ACHN (cell line): Measurements from ENCODE around the gene HDX.
"Not testable (repeated sequence)": the region's sequence is repeated elsewhere in the genome, so short reads cannot be mapped to it uniquely, and the experiment has no call there.

Source experiments
- DNase-seq: peaks from one replicate; pipeline ENCODE4 v3.0.0-alpha.2; 2015
- in situ Hi-C: cut with HindIII; loops from 2 replicates; pipeline ENCODE4 v1.10.0; 2017; ENCODE audit warnings: low sequenced_read_pairs, low pct_ligation_motif_present, low pct_unique_long_range_greater_than_20kb

HDX gene, protein sequence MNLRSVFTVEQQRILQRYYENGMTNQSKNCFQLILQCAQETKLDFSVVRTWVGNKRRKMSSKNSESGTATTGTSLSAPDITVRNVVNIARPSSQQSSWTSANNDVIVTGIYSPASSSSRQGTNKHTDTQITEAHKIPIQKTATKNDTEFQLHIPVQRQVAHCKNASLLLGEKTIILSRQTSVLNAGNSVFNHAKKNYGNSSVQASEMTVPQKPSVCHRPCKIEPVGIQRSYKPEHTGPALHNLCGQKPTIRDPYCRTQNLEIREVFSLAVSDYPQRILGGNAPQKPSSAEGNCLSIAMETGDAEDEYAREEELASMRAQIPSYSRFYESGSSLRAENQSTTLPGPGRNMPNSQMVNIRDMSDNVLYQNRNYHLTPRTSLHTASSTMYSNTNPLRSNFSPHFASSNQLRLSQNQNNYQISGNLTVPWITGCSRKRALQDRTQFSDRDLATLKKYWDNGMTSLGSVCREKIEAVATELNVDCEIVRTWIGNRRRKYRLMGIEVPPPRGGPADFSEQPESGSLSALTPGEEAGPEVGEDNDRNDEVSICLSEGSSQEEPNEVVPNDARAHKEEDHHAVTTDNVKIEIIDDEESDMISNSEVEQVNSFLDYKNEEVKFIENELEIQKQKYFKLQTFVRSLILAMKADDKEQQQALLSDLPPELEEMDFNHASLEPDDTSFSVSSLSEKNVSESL

DNA sequence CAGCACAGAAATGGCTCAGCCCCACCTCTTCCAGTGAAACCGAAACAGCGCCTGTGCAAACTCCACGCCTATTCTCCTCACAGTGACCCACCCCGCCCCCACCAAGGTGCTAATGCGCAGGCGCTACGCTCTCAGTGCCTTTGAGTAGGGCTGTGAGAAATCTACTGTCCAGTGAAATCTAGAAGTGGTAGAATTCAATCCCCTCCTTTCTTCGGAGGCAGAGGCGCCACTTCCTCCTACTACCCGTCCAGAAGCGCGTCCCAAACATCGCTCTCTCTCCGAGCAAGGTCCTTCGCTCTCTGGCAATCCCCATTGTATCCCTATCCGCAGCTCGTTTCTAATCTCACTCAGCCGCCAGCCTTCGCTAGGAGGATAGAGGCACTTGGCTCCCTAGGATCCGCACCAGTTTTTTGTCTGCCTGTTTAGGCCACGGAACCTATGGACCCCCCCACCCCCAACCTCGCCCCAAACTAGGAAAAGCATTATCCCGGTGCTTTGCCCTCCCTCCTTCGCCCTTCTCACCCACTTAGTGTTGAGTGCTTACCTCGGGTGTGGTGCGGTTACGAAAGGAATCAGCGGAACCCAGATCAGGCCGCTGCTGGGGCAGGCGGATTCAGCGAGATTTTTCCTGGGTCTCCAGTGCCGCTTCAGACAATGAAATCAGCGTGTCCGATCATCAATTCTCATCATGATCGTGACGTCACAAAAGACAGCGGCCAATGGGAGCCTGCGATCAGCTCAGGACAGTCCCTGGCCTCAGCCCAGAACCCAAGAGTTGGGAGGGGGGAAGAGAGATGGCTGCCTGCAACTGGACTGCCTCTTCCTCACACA is at the start of gene HDX:
Gene HDX (minus strand): TSS at position 656 of the 831 bp plus-strand sequence. CDS start 27,056 bp downstream, outside the sequence.
- peak; percentile 77 for DNase-seq
- in situ Hi-C loops, result no loop called here

DNA sequence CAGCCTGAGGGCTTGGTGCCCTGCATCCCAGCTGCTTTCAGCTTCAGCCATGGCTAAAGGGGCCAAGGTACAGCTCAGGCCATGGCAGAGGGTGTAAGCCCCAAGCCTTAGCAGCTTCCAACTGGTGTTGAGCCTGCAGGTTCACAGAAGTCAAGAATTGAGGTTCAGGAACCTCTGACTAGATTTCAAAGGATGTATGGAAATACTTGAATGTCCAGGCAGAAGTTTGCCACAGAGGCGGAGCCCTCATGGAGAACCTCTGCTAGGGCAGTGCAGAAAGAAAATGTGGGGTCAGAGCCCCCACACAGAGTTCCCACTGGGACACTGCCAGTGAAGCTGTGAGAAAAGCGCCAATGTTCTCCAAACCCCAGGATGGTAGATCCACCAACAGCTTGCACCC is 39.1 kb upstream of the HDX start:
- DNase-seq, in situ Hi-C loops: not testable (repeated sequence)

DNA sequence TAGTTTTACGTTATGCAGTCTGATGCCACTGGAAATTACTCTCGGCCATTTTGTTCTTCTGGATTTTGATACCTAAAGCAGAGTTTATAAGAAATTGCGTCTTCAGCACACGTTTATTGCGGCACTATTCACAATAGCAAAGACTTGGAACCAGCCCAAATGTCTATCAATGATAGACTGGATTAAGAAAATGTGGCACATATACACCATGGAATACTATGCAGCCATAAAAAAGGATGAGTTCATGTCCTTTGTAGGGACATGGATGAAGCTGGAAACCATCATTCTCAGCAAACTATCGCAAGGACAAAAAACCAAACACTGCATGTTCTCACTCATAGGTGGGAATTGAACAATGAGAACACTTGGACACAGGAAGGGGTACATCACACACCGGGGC is 35.4 kb upstream of the HDX start:
- in situ Hi-C loops, DNase-seq: not testable (repeated sequence)

DNA sequence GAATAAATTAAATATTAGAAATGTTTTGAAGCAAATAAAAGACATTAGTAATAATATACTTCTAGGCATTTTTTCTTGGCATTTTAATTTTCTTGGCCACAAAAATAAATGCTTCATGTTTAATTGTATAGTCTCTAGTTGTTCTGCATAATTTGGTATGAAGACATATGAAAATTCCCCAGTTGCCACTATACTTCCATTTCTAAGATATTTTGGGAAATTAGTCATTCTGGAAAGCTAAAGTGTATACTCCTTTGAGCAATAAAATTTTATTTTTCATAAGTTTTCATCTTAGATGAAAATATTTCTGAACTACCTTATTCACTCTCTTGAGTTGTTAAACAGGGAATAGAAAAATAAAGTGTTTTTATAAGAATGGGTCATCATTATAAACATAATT is 13.8 kb downstream of the HDX start:
- DNase-seq, result no peak
- in situ Hi-C loops, result no loop called here

DNA sequence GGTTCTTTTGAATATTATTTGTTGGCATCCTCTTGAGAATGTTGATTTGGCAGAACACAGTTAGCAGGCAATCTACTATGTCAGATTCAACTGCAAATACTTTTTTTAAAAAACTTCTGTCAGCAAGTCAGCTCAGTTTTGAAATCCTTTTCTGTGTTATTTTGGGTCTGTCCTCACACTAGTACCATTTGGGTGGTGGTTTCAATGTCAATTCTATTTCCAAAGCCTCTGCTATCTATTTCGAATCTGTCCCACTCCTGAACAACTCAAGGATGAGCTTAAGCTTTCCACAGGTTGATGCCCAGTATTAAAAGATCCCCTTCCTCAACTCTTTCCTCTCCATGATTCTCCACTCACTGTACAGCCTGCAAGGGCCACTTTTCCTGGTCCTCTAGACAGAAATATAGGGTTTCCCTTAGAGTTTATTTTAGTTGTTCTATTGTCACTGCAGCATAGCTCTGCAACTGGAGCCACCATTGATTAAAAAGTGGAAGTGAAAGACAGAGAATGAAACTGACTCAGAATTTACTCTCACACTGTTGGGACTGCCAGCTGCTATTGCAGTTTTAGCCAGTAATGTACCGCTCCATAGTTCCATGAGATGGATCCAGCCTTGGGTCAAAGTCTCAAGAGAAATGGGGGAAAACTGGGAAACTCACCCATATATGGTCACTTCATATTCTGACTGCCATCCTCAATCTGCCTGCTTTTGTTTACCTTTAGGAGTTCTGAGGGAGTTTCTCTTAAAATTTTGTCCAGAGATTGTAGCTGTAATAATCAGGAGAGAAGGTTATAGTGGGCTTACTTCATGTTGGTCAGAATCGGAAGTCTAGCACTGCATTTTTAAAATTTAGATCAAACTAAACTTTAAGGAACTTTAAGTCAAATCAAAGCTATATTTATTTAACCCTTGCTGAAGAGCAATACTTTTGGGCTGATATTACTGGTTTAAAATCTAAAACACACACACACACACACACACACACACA is 14.6 kb downstream of the HDX start:
- in situ Hi-C loops, result no loop called here
- DNase-seq, result no peak

DNA sequence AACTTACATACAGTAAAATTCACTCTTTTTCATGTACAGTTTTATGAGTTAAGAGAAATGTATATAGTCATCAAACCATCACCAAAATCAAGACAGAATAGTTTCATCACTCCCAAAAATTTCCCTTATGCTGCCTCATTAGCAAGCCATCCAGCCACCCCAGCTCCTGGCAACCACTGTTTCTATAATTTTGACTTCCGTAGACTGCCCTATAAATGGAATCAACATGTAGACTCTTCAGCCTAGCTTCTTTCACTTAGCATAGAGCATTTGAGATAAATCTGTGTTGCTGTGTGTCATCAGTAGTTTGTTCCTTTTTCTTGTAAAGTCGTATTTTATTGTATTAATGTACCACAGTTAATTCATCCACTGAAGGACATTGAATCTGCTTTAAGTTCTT is 23.2 kb downstream of the HDX start:
- in situ Hi-C loops, result no loop called here
- no peak for DNase-seq

DNA sequence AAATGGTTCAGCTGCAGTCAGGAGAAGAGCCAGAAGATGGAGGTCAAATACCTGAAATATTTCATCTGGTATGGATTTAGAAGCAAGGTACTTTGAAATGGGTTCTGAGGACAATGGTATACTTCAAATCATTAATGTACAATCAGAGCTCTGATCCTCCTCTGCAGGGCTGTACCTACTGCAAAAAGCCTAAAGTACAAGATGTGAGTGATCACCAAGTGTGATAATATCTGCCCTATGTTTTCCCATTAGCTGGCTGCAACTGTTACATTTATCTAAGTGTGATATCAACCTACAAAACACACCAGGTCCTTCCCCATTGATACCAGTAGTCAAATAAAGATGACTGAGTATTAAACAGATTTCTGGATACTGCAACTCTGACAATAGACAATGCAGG is 25.1 kb downstream of the HDX start:
- in situ Hi-C loops, result no loop called here
- DNase-seq, result no peak

DNA sequence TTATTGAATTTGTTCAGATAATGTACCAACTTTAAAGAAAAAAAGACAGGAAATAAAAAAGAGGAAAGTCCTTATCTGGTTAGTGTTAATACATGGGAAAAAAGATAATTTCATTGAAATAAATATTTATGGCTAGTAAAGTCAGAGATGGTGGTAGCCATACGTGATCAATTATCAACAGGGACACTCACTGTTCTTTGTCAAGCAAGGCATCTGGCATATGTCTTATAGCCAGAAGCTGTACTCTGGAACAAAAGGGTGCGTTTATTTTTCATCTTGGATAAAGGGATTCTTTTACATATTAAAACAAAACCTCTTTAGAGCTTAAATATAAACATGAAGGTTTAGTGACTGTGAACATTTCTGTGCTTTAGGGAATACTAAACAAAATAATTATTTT is 26.7 kb downstream of the HDX start:
- DNase-seq, result no peak
- in situ Hi-C loops, result no loop called here

DNA sequence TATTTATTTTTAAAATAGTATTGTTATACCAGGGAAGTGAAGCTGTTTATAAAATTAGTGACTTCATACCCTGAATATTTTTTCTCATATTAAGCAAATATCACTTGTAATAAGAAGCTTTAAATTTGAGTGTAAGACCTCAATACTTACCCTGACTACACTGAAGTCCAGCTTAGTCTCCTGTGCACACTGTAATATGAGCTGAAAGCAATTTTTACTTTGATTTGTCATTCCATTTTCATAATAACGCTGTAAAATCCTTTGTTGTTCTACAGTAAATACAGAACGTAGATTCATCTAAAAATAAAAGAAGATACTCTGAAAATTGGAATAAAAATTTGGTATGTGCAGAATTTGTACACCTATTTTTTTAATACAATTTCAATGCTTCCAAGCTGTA is 27.2 kb downstream of the HDX start:
- in situ Hi-C loops, result no loop called here

DNA sequence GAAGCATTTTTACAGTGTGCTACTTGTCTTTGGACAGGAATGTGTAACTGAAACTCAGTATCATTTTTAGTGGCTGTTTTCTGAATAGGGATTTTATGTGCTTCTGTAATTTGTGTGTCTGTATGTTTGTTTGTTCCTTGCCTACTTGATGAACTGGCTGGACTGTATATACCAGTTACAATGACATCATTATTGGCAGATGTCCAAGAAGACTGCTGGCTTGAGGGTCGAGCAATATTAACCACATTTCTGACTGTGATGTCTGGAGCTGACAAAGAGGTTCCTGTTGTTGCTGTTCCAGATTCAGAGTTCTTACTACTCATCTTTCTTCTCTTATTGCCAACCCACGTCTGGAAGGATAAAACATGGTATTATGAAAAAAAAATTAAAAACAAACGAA is 33.0 kb downstream of the HDX start:
- in situ Hi-C loops, result no loop called here
- DNase-seq, result peak; percentile 17

More for the DNA sequence above, 27.2 kb downstream of the HDX start:
- no peak for DNase-seq

DNA sequence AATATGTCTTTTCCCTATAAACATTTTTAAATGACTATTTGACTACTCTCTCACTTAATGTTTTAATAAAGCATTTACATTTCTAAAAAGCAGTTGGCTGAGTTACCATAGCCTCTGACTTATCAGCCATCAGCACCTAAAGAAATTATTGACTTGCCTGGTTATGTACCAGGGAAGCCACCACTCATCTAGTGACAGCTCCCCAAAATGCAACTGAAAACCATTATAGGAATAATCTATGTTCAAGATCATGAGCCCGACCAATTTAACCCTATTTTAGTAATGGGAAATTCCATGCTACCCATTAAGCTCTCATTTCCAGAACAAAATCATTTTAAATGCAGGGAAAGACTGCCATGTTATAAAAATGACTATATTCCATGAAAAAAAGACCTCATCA is 34.4 kb downstream of the HDX start:
- no peak for DNase-seq
- in situ Hi-C loops, result no loop called here

DNA sequence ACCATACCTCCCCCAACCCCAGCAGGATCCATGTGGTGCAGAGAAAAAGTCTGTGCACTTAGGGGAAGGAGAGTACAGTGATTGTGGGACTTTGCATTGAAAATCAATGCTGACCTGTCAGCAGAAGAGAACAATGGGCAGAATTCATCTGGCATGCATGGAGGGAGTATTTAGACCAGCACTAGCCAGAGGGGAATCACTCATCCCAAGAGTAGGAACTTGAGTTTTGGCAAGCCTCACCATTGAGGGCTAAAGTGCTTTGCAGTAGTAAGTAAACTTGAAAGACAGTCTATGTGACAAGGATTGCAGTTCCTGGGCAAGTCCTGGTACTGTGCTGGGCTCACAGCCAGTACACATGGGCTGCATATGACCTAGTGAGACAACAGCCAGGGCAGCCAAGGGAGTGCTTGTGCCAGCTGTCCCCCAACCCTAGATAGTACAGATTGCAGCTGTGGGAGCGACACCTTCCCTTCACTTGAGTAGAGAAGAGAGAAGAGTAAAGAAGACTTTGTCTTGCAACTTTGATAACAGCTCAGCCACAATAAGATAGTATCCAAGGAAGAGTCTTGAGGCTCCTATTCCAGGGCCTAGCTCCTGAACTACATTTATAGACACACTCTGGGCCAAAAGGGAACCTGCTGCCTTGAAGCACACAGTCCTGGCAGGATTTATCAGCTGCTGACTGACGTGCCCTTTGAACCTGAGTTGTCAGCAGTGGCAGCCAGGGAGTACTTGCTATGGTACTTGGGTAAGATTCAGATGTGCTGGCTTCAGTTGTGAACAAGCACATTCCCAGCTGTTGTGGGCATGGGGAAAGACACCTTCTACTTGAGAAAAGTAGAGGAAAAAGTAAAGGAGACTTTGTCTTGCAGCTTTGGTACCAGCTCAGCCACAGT is 48.7 kb downstream of the HDX start:
- no peak for DNase-seq
- in situ Hi-C loops, result no loop called here

DNA sequence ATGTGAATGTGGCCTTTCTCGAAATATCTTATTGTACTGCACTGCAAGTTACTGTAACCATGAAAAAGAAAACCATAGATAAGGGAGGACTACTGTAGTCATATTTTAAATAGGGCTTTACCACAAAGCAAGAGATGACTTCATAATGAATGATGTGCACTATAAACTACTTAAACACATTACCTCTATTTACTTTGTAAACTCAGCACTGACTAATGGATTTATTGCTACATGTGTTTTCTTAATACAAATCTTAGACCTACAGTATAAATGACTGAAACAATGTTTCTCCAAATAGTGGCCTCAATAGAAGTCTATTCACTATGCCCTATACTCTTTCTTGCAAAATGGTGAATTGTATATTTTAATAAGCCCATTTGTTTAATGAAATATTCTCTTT is 61.1 kb downstream of the HDX start:
- in situ Hi-C loops, result no loop called here
- no peak for DNase-seq

DNA sequence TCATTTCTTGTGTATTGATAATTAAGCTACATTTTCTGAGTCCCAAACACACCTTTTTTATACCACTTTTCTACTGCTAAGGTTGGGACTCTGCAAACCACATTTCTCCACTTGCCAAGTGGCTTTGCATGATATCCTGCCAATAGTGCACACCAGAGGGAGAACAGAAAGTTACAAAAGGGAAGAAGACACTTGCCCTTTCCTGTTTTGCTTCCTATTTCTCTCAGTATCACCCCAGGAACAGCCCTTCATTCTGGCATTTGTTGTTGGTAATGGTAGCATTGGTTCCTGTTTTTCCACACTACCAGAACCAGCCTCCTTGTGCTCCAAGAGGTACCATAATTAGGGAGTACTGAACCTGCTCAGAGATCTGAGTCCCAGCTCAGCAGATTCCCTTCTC is 87.1 kb downstream of the HDX start:
- no peak for DNase-seq

DNA sequence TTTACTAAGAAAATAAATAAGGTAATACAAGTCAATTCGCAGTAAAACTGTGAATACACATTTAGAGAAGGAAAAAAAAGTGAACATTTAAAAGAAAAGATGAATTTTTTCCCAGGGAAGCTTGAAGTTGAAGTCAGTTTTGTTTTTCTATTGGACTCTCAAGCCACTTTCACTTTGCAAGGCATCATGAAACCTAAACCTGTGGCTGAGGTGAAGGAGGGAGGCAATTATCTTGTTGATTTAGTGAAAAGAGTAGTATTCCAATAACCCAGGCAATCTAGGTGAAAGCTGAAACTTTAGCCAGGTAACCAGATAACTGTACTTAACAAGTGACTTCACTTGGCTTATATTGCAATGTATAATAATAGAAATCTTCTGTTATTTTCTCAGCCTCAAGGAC is 138.6 kb downstream of the HDX start:
- peak; percentile 7 for DNase-seq
- in situ Hi-C loops, result no loop called here

More for the DNA sequence above, 87.1 kb downstream of the HDX start:
- in situ Hi-C loops, result no loop called here

DNA sequence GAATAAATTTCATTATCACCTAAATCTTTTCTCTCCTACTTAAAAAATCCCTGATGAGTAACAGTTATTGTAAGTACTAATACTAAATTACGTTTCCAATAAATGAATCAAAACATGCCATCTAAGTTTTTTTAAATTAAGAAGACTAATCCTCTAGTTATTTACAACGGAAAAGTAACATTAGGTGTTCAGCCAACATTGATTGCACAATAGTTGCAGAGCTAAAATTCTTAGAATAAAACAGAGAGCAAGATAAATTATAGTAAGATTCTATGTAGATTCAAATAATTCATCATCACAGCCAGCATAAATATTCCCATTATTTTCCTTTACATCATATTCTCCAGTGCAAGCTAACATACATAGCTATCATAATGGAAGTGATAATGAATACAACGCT is 139.2 kb downstream of the HDX start:
- in situ Hi-C loops, result no loop called here
- no peak for DNase-seq

DNA sequence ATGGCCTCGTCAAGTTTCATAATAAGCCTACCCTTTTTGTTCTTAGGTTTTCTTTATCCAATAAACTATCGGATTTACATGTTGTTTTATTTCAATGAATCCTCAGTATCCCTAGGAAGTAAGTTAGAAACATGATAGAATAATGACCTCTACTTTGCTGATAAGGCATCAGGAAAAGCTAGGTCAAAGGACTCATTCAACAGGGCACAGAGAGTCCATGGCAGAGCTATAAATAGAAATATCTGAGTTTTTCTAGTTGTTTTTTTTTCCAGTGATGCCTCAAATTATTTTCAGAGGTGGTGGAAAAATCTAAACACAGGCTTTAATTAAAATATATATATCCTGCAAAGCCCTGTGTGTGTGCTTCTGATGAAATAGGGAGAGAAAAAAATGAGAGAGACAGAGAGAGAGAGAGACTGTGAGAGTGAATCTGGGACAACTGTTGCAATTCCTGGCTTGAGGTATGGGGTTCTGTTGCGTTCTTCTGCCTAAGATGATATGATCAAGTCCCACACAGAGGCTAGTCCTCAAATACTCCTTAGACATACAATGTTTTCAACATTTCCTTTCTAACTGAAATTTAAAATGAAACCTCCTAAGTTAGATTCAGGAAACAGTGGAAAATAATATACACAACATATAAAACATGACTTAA is 139.9 kb downstream of the HDX start:
- in situ Hi-C loops, result no loop called here
- DNase-seq, result no peak
